ENCODE measurements around the gene KDM2B. TPM values are rescaled to one million over a fixed set of nuclear protein-coding genes. Genes with fewer than 3 reads are reported as not detected.

Gene KDM2B
- total and polyA plus RNA-seq, 7 experiments from 2014 or later: 12.6 to 91.7 (median 76.1) TPM

- Mint-ChIP-seq H3K27ac (peak overlapping the region in 1 of 9 donors; percentile 55), H3K27me3 (no peaks in the 10 kb centered on the region), H3K36me3 (peaks cover 0 to 2% (median 0%) of the 10 kb centered on the region in 5 donors), H3K9me3 (peaks cover 0 to 1% (median 0%) of the 10 kb centered on the region in 11 donors), H3K4me1 (peaks cover 4 to 12% (median 8%) of the 10 kb centered on the region in 7 donors), H3K4me3 (no peak overlapping the region)
- no peak overlapping the region for H3K4me3 ChIP-seq (ENCODE audit: low read length)
- DNase-seq (no peak), ATAC-seq (no peak)
- H3K4me1 ChIP-seq (ENCODE audit: control insufficient read depth in 2 of 2, insufficient read depth in 2 of 2, low read length in 2 of 2): peaks cover 7% of the 10 kb centered on the region in 2 donors
- no peaks in the 10 kb centered on the region for H3K27me3 ChIP-seq (ENCODE audit: control insufficient read depth in 2 of 2, insufficient read depth in 2 of 2, low read length in 2 of 2)
- CTCF ChIA-PET: interaction anchor here (0.5 to 2.9 kb wide), 3 partner anchors 47 to 646 kb away, joined by 5 to 15 read pairs (median 7); no protein-coding TSS in a partner anchor
- no peak overlapping the region for H3K27ac ChIP-seq (ENCODE audit: low read depth, low read length)
- intact Hi-C loops (cut with micrococcal nuclease): no loop called here
- POLR2A ChIA-PET: interaction anchor here (1.5 to 2.9 kb wide), 2 partner anchors 26 to 37 kb away, joined by 3 to 9 read pairs; no protein-coding TSS in a partner anchor
- no peaks in the 10 kb centered on the region for H3K36me3 ChIP-seq (ENCODE audit: control insufficient read depth in 2 of 3, insufficient read depth in 3 of 3, low read length in 3 of 3)
- no peaks in the 10 kb centered on the region for H3K9me3 ChIP-seq (ENCODE audit: control insufficient read depth in 2 of 3, low read length in 3 of 3)
These were observed 39.6 kb upstream of the KDM2B start for GRCh38 chr12:121620333-121620891.

- Mint-ChIP-seq H3K4me1 (peaks cover 0 to 11% (median 5%) of the 10 kb centered on the region in 7 donors), H3K9me3 (peaks cover 0 to 1% (median 0%) of the 10 kb centered on the region in 11 donors), H3K36me3 (peaks cover 0 to 2% (median 0%) of the 10 kb centered on the region in 5 donors), H3K27ac (peak overlapping the region in 2 of 9 donors; percentile 7 to 70), H3K4me3 (no peak overlapping the region), H3K27me3 (no peaks in the 10 kb centered on the region)
- Histone ChIP-seq H3K4me1 (ENCODE audit: control insufficient read depth in 2 of 2, insufficient read depth in 2 of 2, low read length in 2 of 2) (no peaks in the 10 kb centered on the region), H3K9me3 (ENCODE audit: control insufficient read depth in 2 of 3, low read length in 3 of 3) (no peaks in the 10 kb centered on the region), H3K36me3 (ENCODE audit: control insufficient read depth in 2 of 3, insufficient read depth in 3 of 3, low read length in 3 of 3) (no peaks in the 10 kb centered on the region), H3K27ac (ENCODE audit: low read depth, low read length) (no peak overlapping the region), H3K4me3 (ENCODE audit: low read length) (no peak overlapping the region), H3K27me3 (ENCODE audit: control insufficient read depth in 2 of 2, insufficient read depth in 2 of 2, low read length in 2 of 2) (no peaks in the 10 kb centered on the region)
- no peak for DNase-seq
- ChIA-PET POLR2A (interaction anchor here (1.6 kb wide), 1 partner anchor 37 kb away, joined by 4 read pairs; the partner anchor contains the start of gene KDM2B), CTCF (interaction anchor here (0.6 to 2.9 kb wide), 2 partner anchors 65 to 187 kb away, joined by 3 to 15 read pairs; no protein-coding TSS in a partner anchor)
- intact Hi-C loops (cut with micrococcal nuclease): no loop called here
- ATAC-seq: no peak
These were observed 37.9 kb upstream of the KDM2B start for GRCh38 chr12:121618659-121619233.

GRCh38 chr12:121614872-121615467 is 34.1 kb upstream of the KDM2B start:
- Mint-ChIP-seq H3K27ac (peak overlapping the region in 1 of 9 donors; percentile 53), H3K4me1 (peaks cover 4 to 16% (median 10%) of the 10 kb centered on the region in 7 donors), H3K27me3 (no peaks in the 10 kb centered on the region), H3K36me3 (peaks cover 0 to 2% (median 0%) of the 10 kb centered on the region in 5 donors), H3K9me3 (peaks cover 0 to 1% (median 0%) of the 10 kb centered on the region in 11 donors), H3K4me3 (peak overlapping the region in 1 of 10 donors; percentile 38)
- Histone ChIP-seq H3K36me3 (ENCODE audit: control insufficient read depth in 2 of 3, insufficient read depth in 3 of 3, low read length in 3 of 3) (no peaks in the 10 kb centered on the region), H3K27ac (ENCODE audit: low read depth, low read length) (no peak overlapping the region), H3K9me3 (ENCODE audit: control insufficient read depth in 2 of 3, low read length in 3 of 3) (no peaks in the 10 kb centered on the region), H3K4me1 (ENCODE audit: control insufficient read depth in 2 of 2, insufficient read depth in 2 of 2, low read length in 2 of 2) (no peaks in the 10 kb centered on the region), H3K27me3 (ENCODE audit: control insufficient read depth in 2 of 2, insufficient read depth in 2 of 2, low read length in 2 of 2) (no peaks in the 10 kb centered on the region), H3K4me3 (ENCODE audit: low read length) (no peak overlapping the region)
- ATAC-seq (peak; percentile 63), DNase-seq (no peak)
- ChIA-PET POLR2A (interaction anchor here (1.1 kb wide), 1 partner anchor 34 kb away, joined by 3 read pairs; the partner anchor contains the start of gene KDM2B), CTCF (interaction anchor here (0.7 kb wide), 1 partner anchor 19 kb away, joined by 3 read pairs; no protein-coding TSS in a partner anchor)
- intact Hi-C loops (cut with micrococcal nuclease): no loop called here

- peaks cover 0 to 2% (median 0%) of the 10 kb centered on the region in 5 donors for H3K36me3 Mint-ChIP-seq
- no peak overlapping the region for H3K4me3 Mint-ChIP-seq
- no peaks in the 10 kb centered on the region for H3K4me1 ChIP-seq (ENCODE audit: control insufficient read depth in 2 of 2, insufficient read depth in 2 of 2, low read length in 2 of 2)
- H3K27me3 ChIP-seq (ENCODE audit: control insufficient read depth in 2 of 2, insufficient read depth in 2 of 2, low read length in 2 of 2): no peaks in the 10 kb centered on the region
- H3K9me3 Mint-ChIP-seq: peaks cover 0 to 1% (median 0%) of the 10 kb centered on the region in 11 donors
- no peak for DNase-seq
- ChIA-PET POLR2A (interaction anchor here (0.5 to 1.0 kb wide), 2 partner anchors 13 to 31 kb away, joined by 3 read pairs; no protein-coding TSS in a partner anchor), CTCF (no interaction called here)
- H3K4me3 ChIP-seq (ENCODE audit: low read length): no peak overlapping the region
- intact Hi-C loops (cut with micrococcal nuclease): no loop called here
- no peaks in the 10 kb centered on the region for H3K27me3 Mint-ChIP-seq
- peak overlapping the region in 1 of 9 donors; percentile 17 for H3K27ac Mint-ChIP-seq
- peaks cover 7 to 16% (median 10%) of the 10 kb centered on the region in 7 donors for H3K4me1 Mint-ChIP-seq
- H3K27ac ChIP-seq (ENCODE audit: low read depth, low read length): no peak overlapping the region
- no peaks in the 10 kb centered on the region for H3K36me3 ChIP-seq (ENCODE audit: control insufficient read depth in 2 of 3, insufficient read depth in 3 of 3, low read length in 3 of 3)
- no peaks in the 10 kb centered on the region for H3K9me3 ChIP-seq (ENCODE audit: control insufficient read depth in 2 of 3, low read length in 3 of 3)
- ATAC-seq: no peak
These were observed 32.6 kb upstream of the KDM2B start for GRCh38 chr12:121613462-121613861.

GRCh38 chr12:121611306-121611705 is 30.5 kb upstream of the KDM2B start:
- no peak overlapping the region for H3K27ac ChIP-seq (ENCODE audit: low read depth, low read length)
- H3K27me3 ChIP-seq (ENCODE audit: control insufficient read depth in 2 of 2, insufficient read depth in 2 of 2, low read length in 2 of 2): no peaks in the 10 kb centered on the region
- ChIA-PET CTCF (interaction anchor here (1.0 kb wide), 1 partner anchor 57 kb away, joined by 3 read pairs; no protein-coding TSS in a partner anchor), POLR2A (interaction anchor here (0.6 to 2.2 kb wide), 3 partner anchors 11 to 65 kb away, joined by 3 to 5 read pairs (median 5); partner anchors contain the start of gene KDM2B)
- Mint-ChIP-seq H3K4me3 (no peak overlapping the region), H3K4me1 (peaks cover 7 to 16% (median 10%) of the 10 kb centered on the region in 7 donors), H3K9me3 (no peaks in the 10 kb centered on the region), H3K36me3 (no peaks in the 10 kb centered on the region), H3K27me3 (no peaks in the 10 kb centered on the region), H3K27ac (peak overlapping the region in 5 of 9 donors; percentile 38 to 69 (median 56))
- ATAC-seq: peak; percentile 41
- no peaks in the 10 kb centered on the region for H3K9me3 ChIP-seq (ENCODE audit: control insufficient read depth in 2 of 3, low read length in 3 of 3)
- H3K36me3 ChIP-seq (ENCODE audit: control insufficient read depth in 2 of 3, insufficient read depth in 3 of 3, low read length in 3 of 3): no peaks in the 10 kb centered on the region
- intact Hi-C loops (cut with micrococcal nuclease): no loop called here
- DNase-seq: peak in 1 of 9 donors; percentile 29
- no peak overlapping the region for H3K4me3 ChIP-seq (ENCODE audit: low read length)
- no peaks in the 10 kb centered on the region for H3K4me1 ChIP-seq (ENCODE audit: control insufficient read depth in 2 of 2, insufficient read depth in 2 of 2, low read length in 2 of 2)

Measured in naive thymus-derived CD4-positive, alpha-beta T cell (primary cell).